Ecto neural progenitor cell (in vitro differentiated cells): ENCODE measurements around the gene ERN1.
A peak's percentile ranks its signal among the peaks of the same experiment; 100 is the strongest.

Experiments used
- DNase-seq: peaks from one replicate; pipeline ENCODE4 v3.0.0-alpha.2; 2018; ENCODE audit warnings: low spot score

The ERN1 gene

GRCh38 chr17:64157669-64158180 is 27.8 kb upstream of the ERN1 start:
- no peak for DNase-seq

- no peak for DNase-seq
Measured at GRCh38 chr17:64156670-64157069, 26.7 kb upstream of the ERN1 start.

GRCh38 chr17:64155751-64156544 is 26.0 kb upstream of the ERN1 start:
- DNase-seq: no peak

- no peak for DNase-seq
Measured at GRCh38 chr17:64155129-64155528, 25.2 kb upstream of the ERN1 start.

GRCh38 chr17:64154717-64155116 is 24.8 kb upstream of the ERN1 start:
- DNase-seq: no peak

GRCh38 chr17:64154313-64154695 is 24.4 kb upstream of the ERN1 start:
- DNase-seq: no peak

- no peak for DNase-seq
Measured at GRCh38 chr17:64153565-64154312, 23.8 kb upstream of the ERN1 start.

GRCh38 chr17:64152428-64153125 is 22.6 kb upstream of the ERN1 start:
- no peak for DNase-seq

- DNase-seq: no peak
Measured at GRCh38 chr17:64151016-64151368, 21.0 kb upstream of the ERN1 start.

- no peak for DNase-seq
Measured at GRCh38 chr17:64150237-64151015, 20.5 kb upstream of the ERN1 start.

GRCh38 chr17:64149196-64149595 is 19.3 kb upstream of the ERN1 start:
- no peak for DNase-seq

- DNase-seq: no peak
Measured at GRCh38 chr17:64148699-64149098, 18.8 kb upstream of the ERN1 start.

GRCh38 chr17:64148017-64148631 is 18.2 kb upstream of the ERN1 start:
- DNase-seq: no peak

GRCh38 chr17:64147110-64148016 is 17.4 kb upstream of the ERN1 start:
- DNase-seq: no peak

GRCh38 chr17:64146418-64147109 is 16.6 kb upstream of the ERN1 start:
- DNase-seq: peak; percentile 74

GRCh38 chr17:64145751-64146417 is 15.9 kb upstream of the ERN1 start:
- peak; percentile 99 for DNase-seq

GRCh38 chr17:64145375-64145750 is 15.4 kb upstream of the ERN1 start:
- DNase-seq: no peak

- DNase-seq: no peak
Measured at GRCh38 chr17:64139542-64139941, 9.6 kb upstream of the ERN1 start.

- DNase-seq: peak; percentile 1
Measured at GRCh38 chr17:64138441-64138840, 8.5 kb upstream of the ERN1 start.
